Rectal smooth muscle tissue (tissue), 1 donor: ENCODE data around the gene EPAS1.
A peak's percentile ranks its signal among the peaks of the same experiment; 100 is the strongest.

Experiments used
- H3K27ac ChIP-seq: one replicate; pipeline ENCODE4 v1.7.0; 2013; ENCODE audit warnings: low read depth, low read length, inconsistent platforms
- H3K27me3 ChIP-seq: one replicate; pipeline ENCODE4 v1.7.0; 2013; ENCODE audit warnings: low read length; ENCODE audit not compliant: control insufficient read depth, insufficient read depth
- H3K36me3 ChIP-seq: one replicate; pipeline ENCODE4 v1.7.0; 2013; ENCODE audit warnings: low read length; ENCODE audit not compliant: control insufficient read depth, insufficient read depth
- H3K4me1 ChIP-seq: one replicate; pipeline ENCODE4 v1.7.0; 2013; ENCODE audit warnings: low read length; ENCODE audit not compliant: control insufficient read depth, insufficient read depth
- H3K4me3 ChIP-seq: one replicate; pipeline ENCODE4 v1.7.0; 2013; ENCODE audit warnings: low read length
- H3K9ac ChIP-seq: one replicate; pipeline ENCODE4 v1.7.0; 2013; ENCODE audit warnings: low read length

EPAS1 gene

DNA sequence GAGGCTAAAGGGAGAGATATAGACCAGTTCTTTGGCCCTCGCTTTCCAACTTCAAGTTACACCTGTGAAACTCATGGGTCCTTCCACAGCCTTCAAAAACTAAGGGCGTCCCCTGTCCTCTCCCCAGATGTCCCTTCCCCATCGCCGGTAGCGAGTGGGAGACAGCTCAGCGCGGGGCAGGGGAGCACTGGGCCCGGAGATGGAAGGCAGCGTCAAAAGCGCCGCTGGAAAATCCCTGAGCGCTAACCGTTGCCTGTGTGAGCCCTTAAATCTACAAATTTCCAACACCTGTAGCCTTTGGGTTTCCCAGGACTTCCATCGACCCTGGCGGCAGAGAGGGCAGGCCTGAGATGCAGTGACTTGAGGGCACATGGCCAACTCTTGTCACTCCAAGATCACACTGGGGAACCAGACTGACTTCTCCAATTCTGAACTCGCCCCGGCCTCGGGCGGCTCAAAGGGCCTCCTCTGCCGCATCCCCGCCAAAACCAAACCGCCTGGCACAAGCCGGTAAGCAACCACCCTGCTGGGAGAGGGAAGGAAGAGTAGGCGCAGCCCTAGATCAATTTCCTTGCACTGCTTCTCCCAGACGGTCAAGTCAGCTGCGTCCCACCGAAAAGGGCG, 879 bp upstream of the EPAS1 start:
- no peaks in the 10 kb centered on the region for H3K36me3 ChIP-seq
- no peaks in the 10 kb centered on the region for H3K4me1 ChIP-seq
- no peaks in the 10 kb centered on the region for H3K27me3 ChIP-seq
- peak overlapping the region; percentile 74 for H3K27ac ChIP-seq
- H3K9ac ChIP-seq, result peak overlapping the region; percentile 25
- peak overlapping the region; percentile 62 for H3K4me3 ChIP-seq

DNA sequence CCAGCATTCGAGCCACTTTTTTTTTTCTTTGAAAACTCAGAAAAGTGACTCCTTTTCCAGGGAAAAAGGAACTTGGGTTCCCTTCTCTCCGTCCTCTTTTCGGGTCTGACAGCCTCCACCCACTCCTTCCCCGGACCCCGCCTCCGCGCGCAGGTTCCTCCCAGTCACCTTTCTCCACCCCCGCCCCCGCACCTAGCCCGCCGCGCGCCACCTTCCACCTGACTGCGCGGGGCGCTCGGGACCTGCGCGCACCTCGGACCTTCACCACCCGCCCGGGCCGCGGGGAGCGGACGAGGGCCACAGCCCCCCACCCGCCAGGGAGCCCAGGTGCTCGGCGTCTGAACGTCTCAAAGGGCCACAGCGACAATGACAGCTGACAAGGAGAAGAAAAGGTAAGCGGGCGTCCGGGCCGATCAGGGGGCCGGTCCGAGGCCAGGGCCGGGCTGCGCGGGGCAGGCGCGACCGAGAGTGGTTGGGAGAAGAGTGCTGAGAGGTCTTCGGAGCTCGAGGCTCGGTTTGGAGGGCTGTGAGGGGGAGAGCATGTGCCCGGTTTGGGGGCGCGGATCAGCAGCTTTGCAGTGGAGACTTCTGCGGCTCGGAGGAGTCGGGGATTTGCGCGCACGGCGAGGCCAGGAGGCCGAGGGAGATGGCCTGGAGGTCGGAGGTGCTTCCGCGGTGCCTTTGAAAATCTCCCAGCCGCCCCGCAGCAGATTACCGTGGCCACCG, 502 bp downstream of the EPAS1 start:
- Histone ChIP-seq H3K9ac (peak overlapping the region; percentile 66), H3K36me3 (no peaks in the 10 kb centered on the region), H3K4me1 (no peaks in the 10 kb centered on the region), H3K27ac (peak overlapping the region; percentile 65), H3K27me3 (no peaks in the 10 kb centered on the region), H3K4me3 (peak overlapping the region; percentile 90)

DNA sequence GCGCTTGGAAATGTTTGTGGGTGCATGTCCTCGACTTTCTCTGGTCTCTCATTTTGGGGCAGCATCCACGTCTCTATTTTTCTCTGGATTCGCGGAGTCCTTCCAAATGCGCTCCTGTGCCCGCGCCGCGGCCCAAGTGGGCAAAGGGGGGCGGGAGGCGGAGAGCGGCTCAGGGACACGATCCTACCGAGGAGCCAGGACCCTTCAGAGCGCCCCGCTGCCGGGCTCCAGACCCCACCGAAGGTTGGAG, 990 bp downstream of the EPAS1 start:
- Histone ChIP-seq H3K27ac (peak overlapping the region; percentile 65), H3K27me3 (no peaks in the 10 kb centered on the region), H3K4me3 (peak overlapping the region; percentile 90), H3K9ac (peak overlapping the region; percentile 49), H3K36me3 (no peaks in the 10 kb centered on the region), H3K4me1 (no peaks in the 10 kb centered on the region)

DNA sequence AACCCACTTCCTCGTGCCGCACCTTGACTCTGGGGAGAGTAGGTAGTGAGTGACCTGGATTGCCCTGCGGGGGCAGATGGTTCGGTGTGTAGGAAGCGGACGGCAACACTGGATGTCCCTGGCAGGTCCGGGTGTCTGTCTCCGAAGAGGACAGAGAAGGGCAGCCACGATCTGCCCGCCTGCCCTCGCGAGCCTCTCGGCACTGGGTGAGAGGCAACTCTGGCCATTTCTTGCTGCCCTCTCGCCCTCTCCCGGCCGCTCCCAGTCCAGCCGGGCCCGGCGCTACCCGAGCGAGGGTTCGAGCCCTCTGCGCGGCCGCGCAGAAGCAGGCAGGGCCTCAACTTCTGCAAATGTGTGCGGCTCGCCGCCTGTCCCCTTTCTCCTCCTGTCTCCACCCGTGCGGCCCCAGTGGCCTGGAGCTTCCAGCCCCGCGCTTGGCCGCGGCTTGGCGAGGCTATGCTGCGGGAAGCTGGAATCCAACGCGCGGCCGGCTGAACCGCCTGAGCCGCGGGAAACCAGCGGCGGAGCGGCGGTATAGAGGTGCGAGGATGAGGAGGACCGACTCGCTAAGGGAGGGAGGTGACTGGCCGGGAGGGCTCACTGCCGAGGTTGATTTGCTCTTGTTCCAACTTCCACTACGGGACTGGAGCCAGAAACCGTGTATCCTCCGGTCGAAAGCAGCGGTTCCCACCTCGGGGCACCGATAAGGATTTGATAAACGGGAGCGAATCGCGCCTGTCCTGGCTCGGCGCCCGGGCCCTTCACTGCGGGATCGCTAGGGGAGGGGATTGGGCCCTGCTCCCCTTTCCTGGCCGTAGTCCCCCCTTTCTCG, 1.5 kb downstream of the EPAS1 start:
- Histone ChIP-seq H3K9ac (peak overlapping the region; percentile 49), H3K4me1 (no peaks in the 10 kb centered on the region), H3K36me3 (no peaks in the 10 kb centered on the region), H3K27me3 (no peaks in the 10 kb centered on the region), H3K27ac (peak overlapping the region; percentile 65), H3K4me3 (peak overlapping the region; percentile 90)

GRCh38 chr2:46299365-46300263, 2.4 kb downstream of the EPAS1 start:
- peak overlapping the region; percentile 90 for H3K4me3 ChIP-seq
- H3K4me1 ChIP-seq, result no peaks in the 10 kb centered on the region
- H3K36me3 ChIP-seq, result no peaks in the 10 kb centered on the region
- H3K27me3 ChIP-seq, result no peaks in the 10 kb centered on the region
- H3K9ac ChIP-seq, result no peak overlapping the region
- peak overlapping the region; percentile 33 for H3K27ac ChIP-seq

- no peak overlapping the region for H3K9ac ChIP-seq
- no peak overlapping the region for H3K27ac ChIP-seq
- H3K27me3 ChIP-seq, result no peaks in the 10 kb centered on the region
- H3K4me3 ChIP-seq, result peak overlapping the region; percentile 90
- H3K36me3 ChIP-seq, result no peaks in the 10 kb centered on the region
- no peaks in the 10 kb centered on the region for H3K4me1 ChIP-seq
Observed at GRCh38 chr2:46300406-46300832, 3.2 kb downstream of the EPAS1 start.

GRCh38 chr2:46302005-46302695, 4.9 kb downstream of the EPAS1 start:
- Histone ChIP-seq H3K4me3 (no peak overlapping the region), H3K27ac (no peak overlapping the region), H3K36me3 (no peaks in the 10 kb centered on the region), H3K9ac (no peak overlapping the region), H3K27me3 (no peaks in the 10 kb centered on the region), H3K4me1 (no peaks in the 10 kb centered on the region)

DNA sequence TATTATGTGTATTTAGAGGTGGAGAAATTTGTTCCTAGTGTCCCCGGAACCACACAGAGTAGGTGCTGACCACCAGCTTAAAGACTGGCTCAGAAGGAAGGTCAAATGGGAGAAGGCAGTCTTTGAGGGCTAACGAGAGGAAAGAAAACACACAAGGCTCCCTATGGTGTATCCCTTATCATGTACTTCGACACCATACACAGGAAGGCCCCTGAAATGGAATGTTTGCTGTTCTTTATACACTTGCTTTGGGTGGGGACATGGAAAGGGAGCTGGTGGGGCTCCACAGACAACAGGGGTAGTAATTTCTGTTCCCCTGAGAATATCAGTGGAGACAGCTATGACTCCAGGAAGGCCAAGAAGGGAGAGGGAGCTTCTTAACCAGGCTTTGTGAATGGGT, 6.0 kb downstream of the EPAS1 start:
- Histone ChIP-seq H3K4me1 (no peaks in the 10 kb centered on the region), H3K27ac (no peak overlapping the region), H3K9ac (no peak overlapping the region)

GRCh38 chr2:46303822-46304221, 6.6 kb downstream of the EPAS1 start:
- Histone ChIP-seq H3K9ac (no peak overlapping the region), H3K27me3 (no peaks in the 10 kb centered on the region), H3K4me3 (no peak overlapping the region), H3K4me1 (no peaks in the 10 kb centered on the region), H3K36me3 (no peaks in the 10 kb centered on the region), H3K27ac (no peak overlapping the region)

More for the DNA sequence above, 6.0 kb downstream of the EPAS1 start:
- no peaks in the 10 kb centered on the region for H3K27me3 ChIP-seq
- no peaks in the 10 kb centered on the region for H3K36me3 ChIP-seq
- no peak overlapping the region for H3K4me3 ChIP-seq

- H3K4me1 ChIP-seq, result no peaks in the 10 kb centered on the region
- H3K4me3 ChIP-seq, result no peak overlapping the region
- no peak overlapping the region for H3K9ac ChIP-seq
- H3K27ac ChIP-seq, result no peak overlapping the region
- H3K27me3 ChIP-seq, result no peaks in the 10 kb centered on the region
- no peaks in the 10 kb centered on the region for H3K36me3 ChIP-seq
Observed at GRCh38 chr2:46304635-46305034, 7.4 kb downstream of the EPAS1 start.

DNA sequence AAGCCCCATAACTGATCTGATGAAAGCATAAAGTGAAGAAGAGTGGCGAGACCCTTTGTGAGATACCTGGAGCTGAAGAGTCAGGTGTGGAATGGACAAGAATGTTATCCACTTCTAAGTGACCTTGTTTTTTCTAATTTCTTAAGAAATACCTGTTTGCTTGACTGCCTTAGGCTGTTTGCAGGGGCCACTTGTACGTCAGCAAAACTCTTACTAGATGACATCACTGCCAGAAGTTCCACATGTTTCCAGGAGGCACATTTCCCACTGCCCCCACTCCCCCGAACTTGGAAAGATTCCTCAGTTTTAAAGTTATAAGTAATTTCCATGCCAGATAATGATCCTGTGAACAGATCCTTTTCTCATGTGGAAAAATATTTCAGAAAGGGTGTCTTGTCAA, 8.0 kb downstream of the EPAS1 start:
- H3K9ac ChIP-seq, result no peak overlapping the region
- no peak overlapping the region for H3K27ac ChIP-seq
- no peak overlapping the region for H3K4me3 ChIP-seq
- no peaks in the 10 kb centered on the region for H3K36me3 ChIP-seq
- no peaks in the 10 kb centered on the region for H3K4me1 ChIP-seq
- H3K27me3 ChIP-seq, result no peaks in the 10 kb centered on the region
